H7 (cell line): ENCODE measurements around the gene TMPRSS9. TPM values are rescaled to one million over a fixed set of nuclear protein-coding genes. Genes with fewer than 3 reads are reported as not detected.

Source experiments
- total RNA-seq: library from RNA; depleted of rRNA; stranded (reverse); fragments of >200 nt; shearing (Covaris generic); gene quantifications from 2 replicates; pipeline ENCODE4 v1.2.3, GENCODE V29; 2014; rRNA removed

The TMPRSS9 gene
- total RNA-seq, 1 experiment from 2014 or later, result not detected

Other genes with a start within 250 kb of the TMPRSS9 start
- gene AP3D1, start 208.7 kb upstream of the TMPRSS9 start, total RNA-seq, result 175 and 177 TPM in 2 replicates
- 13.3 and 18.0 TPM in 2 replicates for gene DOT1L, start 196.3 kb upstream of the TMPRSS9 start, total RNA-seq
- 269 and 295 TPM in 2 replicates for gene PLEKHJ1, start 123.9 kb upstream of the TMPRSS9 start, total RNA-seq
- 107 and 115 TPM in 2 replicates for gene SF3A2, start 123.4 kb upstream of the TMPRSS9 start, total RNA-seq
- 10.5 and 12.8 TPM in 2 replicates for gene AMH, start 110.9 kb upstream of the TMPRSS9 start, total RNA-seq
- gene JSRP1, start 103.8 kb upstream of the TMPRSS9 start, total RNA-seq, result not detected in 2 replicates
- not detected in 2 replicates for gene PEAK3, start 78.1 kb upstream of the TMPRSS9 start, total RNA-seq
- 1.1 and 2.7 TPM in 2 replicates for gene LINGO3, start 52.1 kb upstream of the TMPRSS9 start, total RNA-seq
- 320 and 421 TPM in 2 replicates for gene LSM7, start 31.7 kb upstream of the TMPRSS9 start, total RNA-seq
- gene SPPL2B, start 31.6 kb upstream of the TMPRSS9 start, total RNA-seq, result 65.9 and 75.3 TPM in 2 replicates
- gene TIMM13, start 67.3 kb downstream of the TMPRSS9 start, total RNA-seq, result 176 and 179 TPM in 2 replicates
- 204 and 229 TPM in 2 replicates for gene LMNB2, start 96.7 kb downstream of the TMPRSS9 start, total RNA-seq
- gene GADD45B, start 115.9 kb downstream of the TMPRSS9 start, total RNA-seq, result 29.4 and 39.9 TPM in 2 replicates